HepG2 (cell line): ENCODE results near the gene MEF2B. TPM values are rescaled to one million over a fixed set of nuclear protein-coding genes. Genes with fewer than 3 reads are reported as not detected.

Experiments used
- CBX2 ChIP-seq, 2 experiments: fragments of 200-600 bp in 1 of 2; sonication (generic); formaldehyde crosslinking in 1 of 2; IDR thresholded peaks; 2 replicates each; pipeline versions ENCODE4 v1.7.0 to v1.8.1; 2018 to 2022; ENCODE audit warnings: low read depth in 2 of 2, low read length in 1 of 2, mild to moderate bottlenecking in 1 of 2, missing genetic modification reagents in 1 of 2
- FOXM1 ChIP-seq: sonication (generic); formaldehyde crosslinking; IDR thresholded peaks from 2 replicates; pipeline ENCODE4 v1.5.0; 2020; ENCODE audit warnings: missing genetic modification reagents
- HNRNPK ChIP-seq: fragments of 200-400 bp; formaldehyde crosslinking; IDR thresholded peaks from 2 replicates; pipeline ENCODE4 v1.6.1; 2018; ENCODE audit warnings: low read length, low read depth, moderate library complexity, mild to moderate bottlenecking; ENCODE audit not compliant: poor library complexity, severe bottlenecking
- HNRNPUL1 ChIP-seq: fragments of 200-400 bp; formaldehyde crosslinking; IDR thresholded peaks from 2 replicates; pipeline ENCODE4 v1.6.1; 2017; ENCODE audit warnings: low read depth, mild to moderate bottlenecking, low read length, moderate library complexity
- JUND ChIP-seq: sonication (generic); formaldehyde crosslinking; IDR thresholded peaks from 2 replicates; pipeline ENCODE4 v1.8.0; 2022; ENCODE audit warnings: mild to moderate bottlenecking, missing genetic modification reagents
- ZNF607 ChIP-seq: sonication (generic); formaldehyde crosslinking; IDR thresholded peaks from 2 replicates; pipeline ENCODE4 v1.5.1; 2020; ENCODE audit warnings: missing genetic modification reagents, mild to moderate bottlenecking, borderline replicate concordance
- ZNF766 ChIP-seq: sonication (generic); formaldehyde crosslinking; IDR thresholded peaks from 2 replicates; pipeline ENCODE4 v1.5.0; 2020; ENCODE audit warnings: missing genetic modification reagents, borderline replicate concordance
- ZNF768 ChIP-seq: sonication (generic); formaldehyde crosslinking; IDR thresholded peaks from 2 replicates; pipeline ENCODE4 v1.4.0; 2020; ENCODE audit warnings: missing genetic modification reagents
- ZSCAN29 ChIP-seq: sonication (generic); formaldehyde crosslinking; conservative IDR thresholded peaks from 2 replicates; pipeline ENCODE4 v1.4.0; 2020; ENCODE audit warnings: mild to moderate bottlenecking, missing genetic modification reagents
- polyA plus RNA-seq, 8 experiments: library from polyadenylated mRNA; depleted of rRNA in 3 of 8; stranded (reverse) in 7 of 8; unstranded in 1 of 8; fragments of >200 nt; fragmentation: Illumina TruSeq in 4 of 8; extraction: Trizol in 4 of 8; gene quantifications; 2 replicates each; pipeline versions ENCODE4 v1.2.1 to v1.2.3, GENCODE V29; 2011 to 2016; ENCODE audit warnings: low read depth in 4 of 8, missing spikeins in 1 of 8, mixed read lengths in 1 of 8; ENCODE audit not compliant: insufficient read depth in 1 of 8
- total RNA-seq, 5 experiments: library from RNA; depleted of rRNA; stranded (reverse); fragments of >200 nt; fragmentation: Illumina TruSeq; extraction: Trizol; gene quantifications; 2 replicates each; pipeline ENCODE4 v1.2.3, GENCODE V29; 2016; ENCODE audit warnings: low read depth in 1 of 5
- TF ChIP-seq, protein P1 (sequence below): sonication (generic); formaldehyde crosslinking; IDR thresholded peaks from 2 replicates; pipeline ENCODE4 v1.5.1; 2020; ENCODE audit warnings: mild to moderate bottlenecking, missing genetic modification reagents, moderate library complexity
- TF ChIP-seq, protein P2 (sequence below): IDR thresholded peaks from 2 replicates; pipeline ENCODE4 v1.6.1; 2016; ENCODE audit warnings: missing biosample characterization, missing genetic modification reagents, low read depth
- TF ChIP-seq, protein P3 (sequence below): sonication (generic); formaldehyde crosslinking; IDR thresholded peaks from 2 replicates; pipeline ENCODE4 v1.4.0; 2020; ENCODE audit warnings: missing genetic modification reagents, borderline replicate concordance
- TF ChIP-seq, protein P4 (sequence below): sonication (generic); formaldehyde crosslinking; IDR thresholded peaks from 2 replicates; pipeline ENCODE4 v1.5.1; 2020; ENCODE audit warnings: mild to moderate bottlenecking, missing genetic modification reagents, borderline replicate concordance

Gene MEF2B
- total and polyA plus RNA-seq, 2 of the 13 experiments (the other 11 are each of a cell fraction or from before 2014, with no cell fraction given) = 1.2 to 1.7 TPM

DNA sequence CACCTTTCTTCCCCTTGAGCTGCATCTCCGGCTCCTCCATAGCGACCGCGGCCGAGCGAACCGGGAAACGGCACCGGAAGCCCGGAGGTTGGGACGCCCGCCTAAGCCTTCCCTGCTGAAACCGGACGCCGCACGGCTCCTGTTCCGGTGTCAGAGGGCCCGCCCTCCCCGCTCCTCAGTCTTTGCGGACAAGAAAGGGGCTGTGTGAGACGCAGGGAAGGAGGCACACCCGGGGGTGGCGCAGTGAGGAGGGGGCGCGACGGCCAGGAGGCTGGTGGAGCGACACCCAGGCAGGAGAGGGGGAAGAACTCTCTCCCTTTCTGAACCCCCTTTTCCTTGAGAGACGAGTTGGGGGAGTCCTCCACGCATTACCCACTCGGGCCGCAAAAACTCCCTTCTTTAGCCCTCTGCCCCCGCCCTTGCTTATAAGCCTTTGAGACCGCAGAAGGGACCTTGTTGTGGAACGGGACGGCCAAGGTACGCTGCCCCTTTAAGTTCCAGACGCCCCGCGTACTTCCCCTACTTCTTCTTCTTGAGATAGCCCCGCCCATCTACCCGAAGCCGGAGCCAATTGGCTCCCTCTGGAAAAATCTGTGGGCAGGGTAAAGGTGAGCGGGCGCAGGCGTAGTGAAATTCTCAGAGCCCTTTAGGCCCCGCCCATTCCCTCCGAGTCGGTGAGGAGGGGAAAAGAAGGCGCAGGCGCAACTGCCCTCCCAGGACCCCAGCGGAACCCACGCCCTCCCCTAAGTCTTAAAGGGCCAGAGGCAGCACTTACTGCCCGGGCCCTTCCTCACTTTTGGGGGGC is 22.2 kb upstream of the MEF2B start, which contains the start of the genes BORCS8 and RFXANK (continued):
- TF ChIP-seq, protein P1, sequence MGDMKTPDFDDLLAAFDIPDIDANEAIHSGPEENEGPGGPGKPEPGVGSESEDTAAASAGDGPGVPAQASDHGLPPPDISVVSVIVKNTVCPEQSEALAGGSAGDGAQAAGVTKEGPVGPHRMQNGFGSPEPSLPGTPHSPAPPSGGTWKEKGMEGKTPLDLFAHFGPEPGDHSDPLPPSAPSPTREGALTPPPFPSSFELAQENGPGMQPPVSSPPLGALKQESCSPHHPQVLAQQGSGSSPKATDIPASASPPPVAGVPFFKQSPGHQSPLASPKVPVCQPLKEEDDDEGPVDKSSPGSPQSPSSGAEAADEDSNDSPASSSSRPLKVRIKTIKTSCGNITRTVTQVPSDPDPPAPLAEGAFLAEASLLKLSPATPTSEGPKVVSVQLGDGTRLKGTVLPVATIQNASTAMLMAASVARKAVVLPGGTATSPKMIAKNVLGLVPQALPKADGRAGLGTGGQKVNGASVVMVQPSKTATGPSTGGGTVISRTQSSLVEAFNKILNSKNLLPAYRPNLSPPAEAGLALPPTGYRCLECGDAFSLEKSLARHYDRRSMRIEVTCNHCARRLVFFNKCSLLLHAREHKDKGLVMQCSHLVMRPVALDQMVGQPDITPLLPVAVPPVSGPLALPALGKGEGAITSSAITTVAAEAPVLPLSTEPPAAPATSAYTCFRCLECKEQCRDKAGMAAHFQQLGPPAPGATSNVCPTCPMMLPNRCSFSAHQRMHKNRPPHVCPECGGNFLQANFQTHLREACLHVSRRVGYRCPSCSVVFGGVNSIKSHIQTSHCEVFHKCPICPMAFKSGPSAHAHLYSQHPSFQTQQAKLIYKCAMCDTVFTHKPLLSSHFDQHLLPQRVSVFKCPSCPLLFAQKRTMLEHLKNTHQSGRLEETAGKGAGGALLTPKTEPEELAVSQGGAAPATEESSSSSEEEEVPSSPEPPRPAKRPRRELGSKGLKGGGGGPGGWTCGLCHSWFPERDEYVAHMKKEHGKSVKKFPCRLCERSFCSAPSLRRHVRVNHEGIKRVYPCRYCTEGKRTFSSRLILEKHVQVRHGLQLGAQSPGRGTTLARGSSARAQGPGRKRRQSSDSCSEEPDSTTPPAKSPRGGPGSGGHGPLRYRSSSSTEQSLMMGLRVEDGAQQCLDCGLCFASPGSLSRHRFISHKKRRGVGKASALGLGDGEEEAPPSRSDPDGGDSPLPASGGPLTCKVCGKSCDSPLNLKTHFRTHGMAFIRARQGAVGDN (CRISPR knock-in tag) = peak; percentile 85
- TF ChIP-seq HNRNPK (peak; percentile 27), ZNF607 (CRISPR knock-in tag) (peak; percentile 71), FOXM1 (CRISPR knock-in tag) (no peak), JUND (CRISPR knock-in tag) (no peak), HNRNPUL1 (peak; percentile 74), CBX2 (IDR thresholded peaks at IDR 0.05; ENCODE audit: low read depth, low read length) (no peak), CBX2 (CRISPR knock-in tag; IDR thresholded peaks at IDR 0.05; ENCODE audit: low read depth) (no peak), ZNF766 (CRISPR knock-in tag) (no peak), ZNF768 (peak; percentile 78), ZSCAN29 (CRISPR knock-in tag) (peak; percentile 46; the same call in 1 of the 2 replicates)
- TF ChIP-seq, protein P2, sequence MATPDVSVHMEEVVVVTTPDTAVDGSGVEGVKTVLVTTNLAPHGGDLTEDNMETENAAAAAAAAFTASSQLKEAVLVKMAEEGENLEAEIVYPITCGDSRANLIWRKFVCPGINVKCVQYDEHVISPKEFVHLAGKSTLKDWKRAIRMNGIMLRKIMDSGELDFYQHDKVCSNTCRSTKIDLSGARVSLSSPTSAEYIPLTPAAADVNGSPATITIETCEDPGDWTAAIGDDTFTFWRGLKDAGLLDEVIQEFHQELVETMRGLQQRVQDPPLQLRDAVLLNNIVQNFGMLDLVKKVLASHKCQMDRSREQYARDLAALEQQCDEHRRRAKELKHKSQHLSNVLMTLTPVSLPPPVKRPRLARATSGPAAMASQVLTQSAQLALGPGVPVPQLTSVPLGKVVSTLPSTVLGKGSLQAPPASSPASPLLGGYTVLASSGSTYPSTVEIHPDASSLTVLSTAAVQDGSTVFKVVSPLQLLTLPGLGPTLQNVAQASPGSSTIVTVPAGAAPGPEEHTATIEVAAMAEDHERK (CRISPR knock-in tag) = no peak
- TF ChIP-seq, protein P3, sequence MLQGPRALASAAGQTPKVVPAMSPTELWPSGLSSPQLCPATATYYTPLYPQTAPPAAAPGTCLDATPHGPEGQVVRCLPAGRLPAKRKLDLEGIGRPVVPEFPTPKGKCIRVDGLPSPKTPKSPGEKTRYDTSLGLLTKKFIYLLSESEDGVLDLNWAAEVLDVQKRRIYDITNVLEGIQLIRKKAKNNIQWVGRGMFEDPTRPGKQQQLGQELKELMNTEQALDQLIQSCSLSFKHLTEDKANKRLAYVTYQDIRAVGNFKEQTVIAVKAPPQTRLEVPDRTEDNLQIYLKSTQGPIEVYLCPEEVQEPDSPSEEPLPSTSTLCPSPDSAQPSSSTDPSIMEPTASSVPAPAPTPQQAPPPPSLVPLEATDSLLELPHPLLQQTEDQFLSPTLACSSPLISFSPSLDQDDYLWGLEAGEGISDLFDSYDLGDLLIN = no peak
- TF ChIP-seq, protein P4, sequence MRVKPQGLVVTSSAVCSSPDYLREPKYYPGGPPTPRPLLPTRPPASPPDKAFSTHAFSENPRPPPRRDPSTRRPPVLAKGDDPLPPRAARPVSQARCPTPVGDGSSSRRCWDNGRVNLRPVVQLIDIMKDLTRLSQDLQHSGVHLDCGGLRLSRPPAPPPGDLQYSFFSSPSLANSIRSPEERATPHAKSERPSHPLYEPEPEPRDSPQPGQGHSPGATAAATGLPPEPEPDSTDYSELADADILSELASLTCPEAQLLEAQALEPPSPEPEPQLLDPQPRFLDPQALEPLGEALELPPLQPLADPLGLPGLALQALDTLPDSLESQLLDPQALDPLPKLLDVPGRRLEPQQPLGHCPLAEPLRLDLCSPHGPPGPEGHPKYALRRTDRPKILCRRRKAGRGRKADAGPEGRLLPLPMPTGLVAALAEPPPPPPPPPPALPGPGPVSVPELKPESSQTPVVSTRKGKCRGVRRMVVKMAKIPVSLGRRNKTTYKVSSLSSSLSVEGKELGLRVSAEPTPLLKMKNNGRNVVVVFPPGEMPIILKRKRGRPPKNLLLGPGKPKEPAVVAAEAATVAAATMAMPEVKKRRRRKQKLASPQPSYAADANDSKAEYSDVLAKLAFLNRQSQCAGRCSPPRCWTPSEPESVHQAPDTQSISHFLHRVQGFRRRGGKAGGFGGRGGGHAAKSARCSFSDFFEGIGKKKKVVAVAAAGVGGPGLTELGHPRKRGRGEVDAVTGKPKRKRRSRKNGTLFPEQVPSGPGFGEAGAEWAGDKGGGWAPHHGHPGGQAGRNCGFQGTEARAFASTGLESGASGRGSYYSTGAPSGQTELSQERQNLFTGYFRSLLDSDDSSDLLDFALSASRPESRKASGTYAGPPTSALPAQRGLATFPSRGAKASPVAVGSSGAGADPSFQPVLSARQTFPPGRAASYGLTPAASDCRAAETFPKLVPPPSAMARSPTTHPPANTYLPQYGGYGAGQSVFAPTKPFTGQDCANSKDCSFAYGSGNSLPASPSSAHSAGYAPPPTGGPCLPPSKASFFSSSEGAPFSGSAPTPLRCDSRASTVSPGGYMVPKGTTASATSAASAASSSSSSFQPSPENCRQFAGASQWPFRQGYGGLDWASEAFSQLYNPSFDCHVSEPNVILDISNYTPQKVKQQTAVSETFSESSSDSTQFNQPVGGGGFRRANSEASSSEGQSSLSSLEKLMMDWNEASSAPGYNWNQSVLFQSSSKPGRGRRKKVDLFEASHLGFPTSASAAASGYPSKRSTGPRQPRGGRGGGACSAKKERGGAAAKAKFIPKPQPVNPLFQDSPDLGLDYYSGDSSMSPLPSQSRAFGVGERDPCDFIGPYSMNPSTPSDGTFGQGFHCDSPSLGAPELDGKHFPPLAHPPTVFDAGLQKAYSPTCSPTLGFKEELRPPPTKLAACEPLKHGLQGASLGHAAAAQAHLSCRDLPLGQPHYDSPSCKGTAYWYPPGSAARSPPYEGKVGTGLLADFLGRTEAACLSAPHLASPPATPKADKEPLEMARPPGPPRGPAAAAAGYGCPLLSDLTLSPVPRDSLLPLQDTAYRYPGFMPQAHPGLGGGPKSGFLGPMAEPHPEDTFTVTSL (CRISPR knock-in tag) = peak; percentile 28; the same call in 1 of the 2 replicates
